Stimulated activated CD8-positive, alpha-beta memory T cell treated with anti-CD3 and anti-CD28 coated beads, Interleukin-15, amount 100 ng/mL, for 4 hours (primary cell): ENCODE data around the gene ADSL.
"Not testable (repeated sequence)": the region's sequence is repeated elsewhere in the genome, so short reads cannot be mapped to it uniquely, and the experiment has no call there.

Experiments
- DNase-seq, 2 donors: peaks; one replicate each; pipeline ENCODE4 v3.0.0-alpha.2; 2020; ENCODE audit warnings: low read depth in 2 of 2

ADSL gene

GRCh38 chr22:40368836-40369235 is 22.5 kb downstream of the ADSL start:
- no peak for DNase-seq

- no peak for DNase-seq
These were observed 28.3 kb downstream of the ADSL start for GRCh38 chr22:40374567-40374966.

- DNase-seq = no peak
These were observed 29.8 kb downstream of the ADSL start for GRCh38 chr22:40376149-40376548.

GRCh38 chr22:40377931-40378330 is 31.6 kb downstream of the ADSL start:
- no peak for DNase-seq

- not testable (repeated sequence) for DNase-seq
These were observed 32.1 kb downstream of the ADSL start for GRCh38 chr22:40378448-40378847.

GRCh38 chr22:40381461-40381860 is 35.2 kb downstream of the ADSL start:
- DNase-seq = no peak

GRCh38 chr22:40383905-40384304 is 37.6 kb downstream of the ADSL start:
- no peak for DNase-seq

- DNase-seq = no peak
These were observed 38.9 kb downstream of the ADSL start for GRCh38 chr22:40385036-40385782.

GRCh38 chr22:40387746-40388145 is 41.4 kb downstream of the ADSL start:
- no peak for DNase-seq

GRCh38 chr22:40388231-40388630 is 41.9 kb downstream of the ADSL start:
- no peak for DNase-seq

GRCh38 chr22:40391417-40391816 is 45.1 kb downstream of the ADSL start:
- no peak for DNase-seq

- no peak for DNase-seq
These were observed 46.3 kb downstream of the ADSL start for GRCh38 chr22:40392618-40393017.

- no peak for DNase-seq
These were observed 48.3 kb downstream of the ADSL start for GRCh38 chr22:40394607-40395006.

- no peak for DNase-seq
These were observed 49.3 kb downstream of the ADSL start for GRCh38 chr22:40395607-40396006.

GRCh38 chr22:40396882-40397281 is 50.6 kb downstream of the ADSL start:
- no peak for DNase-seq

GRCh38 chr22:40397396-40397795 is 51.1 kb downstream of the ADSL start:
- no peak for DNase-seq

- no peak for DNase-seq
These were observed 53.3 kb downstream of the ADSL start for GRCh38 chr22:40399621-40400020.

- DNase-seq = no peak
These were observed 53.9 kb downstream of the ADSL start for GRCh38 chr22:40400159-40400558.

GRCh38 chr22:40401532-40401931 is 55.2 kb downstream of the ADSL start:
- peak; percentile 34 to 51 for DNase-seq

- no peak for DNase-seq
These were observed 55.7 kb downstream of the ADSL start for GRCh38 chr22:40401981-40402406.

GRCh38 chr22:40403141-40403540 is 56.8 kb downstream of the ADSL start:
- DNase-seq = no peak

- DNase-seq = no peak
These were observed 57.4 kb downstream of the ADSL start for GRCh38 chr22:40403651-40404050.

- DNase-seq = no peak
These were observed 58.2 kb downstream of the ADSL start for GRCh38 chr22:40404251-40405177.
